HG03196 (cell line): ENCODE data around the gene TNKS1BP1.

ENCODE experiments used
- ATAC-seq: cut with Tn5 transposase; IDR thresholded peaks from one replicate; pipeline ENCODE4 v1.9.1; 2021; ENCODE audit not compliant: unreplicated experiment

TNKS1BP1 gene

GRCh38 chr11:57313071-57313787 is 11.5 kb downstream of the TNKS1BP1 start:
- no peak for ATAC-seq

- ATAC-seq: no peak
Observed at GRCh38 chr11:57312511-57313021, 12.2 kb downstream of the TNKS1BP1 start.

GRCh38 chr11:57311109-57311936 is 13.4 kb downstream of the TNKS1BP1 start:
- peak; percentile 96 for ATAC-seq

GRCh38 chr11:57310630-57311086 is 14.1 kb downstream of the TNKS1BP1 start:
- ATAC-seq: no peak

- no peak for ATAC-seq
Observed at GRCh38 chr11:57310091-57310490, 14.7 kb downstream of the TNKS1BP1 start.

- ATAC-seq: no peak
Observed at GRCh38 chr11:57309106-57310059, 15.4 kb downstream of the TNKS1BP1 start.

GRCh38 chr11:57308426-57309060 is 16.2 kb downstream of the TNKS1BP1 start:
- ATAC-seq: no peak

GRCh38 chr11:57307666-57308270 is 17.0 kb downstream of the TNKS1BP1 start:
- ATAC-seq: no peak

- ATAC-seq: no peak
Observed at GRCh38 chr11:57306940-57307565, 17.7 kb downstream of the TNKS1BP1 start.

GRCh38 chr11:57306161-57306876 is 18.4 kb downstream of the TNKS1BP1 start:
- ATAC-seq: no peak

- no peak for ATAC-seq
Observed at GRCh38 chr11:57305523-57305922, 19.2 kb downstream of the TNKS1BP1 start.

- ATAC-seq: no peak
Observed at GRCh38 chr11:57303990-57304579, 20.7 kb downstream of the TNKS1BP1 start.

- no peak for ATAC-seq
Observed at GRCh38 chr11:57303280-57303989, 21.3 kb downstream of the TNKS1BP1 start.

- ATAC-seq: no peak
Observed at GRCh38 chr11:57302489-57302888, 22.3 kb downstream of the TNKS1BP1 start.

GRCh38 chr11:57301711-57302423 is 22.9 kb downstream of the TNKS1BP1 start:
- ATAC-seq: no peak

- no peak for ATAC-seq
Observed at GRCh38 chr11:57300785-57301184, 24.0 kb downstream of the TNKS1BP1 start.

GRCh38 chr11:57299150-57299737 is 25.5 kb downstream of the TNKS1BP1 start:
- no peak for ATAC-seq
